ENCODE results near the gene CDC123.
"Not testable (repeated sequence)": the region's sequence is repeated elsewhere in the genome, so short reads cannot be mapped to it uniquely, and the experiment has no call there.

The CDC123 gene

GRCh38 chr10:12237265-12238220, 41.6 kb downstream of the CDC123 start:
- DNase-seq: no peak

DNA sequence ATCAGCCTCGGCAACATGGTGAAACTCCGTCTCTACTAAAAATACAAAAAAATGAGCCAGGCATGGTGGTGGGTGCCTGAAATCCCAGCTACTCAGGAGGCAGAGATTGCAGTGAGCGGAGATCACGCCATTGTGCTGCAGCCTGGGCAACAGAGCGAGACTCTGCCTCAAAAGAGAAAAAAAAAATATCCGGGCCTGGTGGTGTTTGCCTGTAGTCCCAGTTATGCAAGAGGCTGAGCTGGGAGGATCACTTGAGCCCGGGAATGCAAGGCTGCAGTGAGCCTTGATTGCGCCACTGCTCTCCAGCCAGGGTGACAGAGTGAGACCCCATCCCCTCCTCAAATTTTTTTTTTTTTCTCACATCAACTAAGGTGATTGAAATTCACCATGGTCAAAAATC, 42.8 kb downstream of the CDC123 start:
- no peak for DNase-seq

DNA sequence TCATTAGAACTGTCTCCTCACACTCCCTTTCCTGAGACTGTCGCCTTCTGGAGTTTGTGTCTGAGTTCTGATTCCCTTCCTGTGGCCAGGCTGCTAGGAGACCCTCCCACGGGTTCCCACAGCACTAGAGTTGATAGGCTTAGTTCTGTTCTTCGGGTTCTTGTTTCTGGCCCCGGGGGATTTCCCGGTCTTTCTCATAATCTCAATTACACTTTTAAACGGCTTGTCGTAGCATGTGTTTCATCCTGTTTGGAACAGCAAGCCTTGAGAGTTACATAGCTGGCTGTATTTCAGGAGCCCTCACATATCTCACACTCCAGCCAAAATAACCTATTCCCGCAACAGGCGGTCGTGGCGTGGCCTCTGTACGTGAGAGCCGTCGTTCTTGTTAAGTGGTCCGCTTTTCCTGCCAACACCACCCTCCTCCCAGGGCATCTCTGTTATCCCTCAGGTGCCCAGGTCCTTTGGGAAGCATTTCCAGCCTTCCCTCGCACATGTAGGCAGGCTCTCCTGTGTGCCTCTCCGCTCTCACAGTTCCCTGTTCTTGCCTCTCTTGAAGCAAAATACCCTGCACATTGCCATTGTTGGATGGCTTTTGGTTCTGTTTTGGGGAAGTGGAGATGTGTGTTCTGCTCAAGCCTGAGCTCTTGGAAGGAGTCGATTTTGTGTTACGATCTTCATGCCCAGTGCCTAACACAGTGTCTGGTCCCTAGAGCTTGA, 46.0 kb downstream of the CDC123 start:
- peak; percentile 93 to 95 (median 94) for DNase-seq

GRCh38 chr10:12243864-12244620, 48.1 kb downstream of the CDC123 start:
- no peak for DNase-seq

DNA sequence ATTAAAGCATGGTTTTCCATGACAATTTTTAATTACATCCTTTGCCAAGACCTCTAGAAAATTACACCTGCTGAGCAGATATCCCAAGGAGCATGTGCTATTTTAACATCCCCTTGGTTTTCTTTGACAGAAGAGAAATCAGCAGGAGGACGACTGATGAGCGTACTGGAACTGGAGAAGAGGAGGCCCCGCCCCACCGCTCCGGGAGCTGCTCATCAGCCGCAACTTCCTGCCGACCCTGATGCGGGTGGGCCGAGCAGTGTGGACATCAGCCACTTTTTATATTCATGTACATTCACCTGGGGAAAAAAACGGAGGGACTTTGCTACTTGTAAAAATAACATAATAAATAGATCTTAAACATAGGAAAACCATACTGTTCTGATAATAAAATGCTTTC, 54.2 kb downstream of the CDC123 start:
- no peak for DNase-seq

DNA sequence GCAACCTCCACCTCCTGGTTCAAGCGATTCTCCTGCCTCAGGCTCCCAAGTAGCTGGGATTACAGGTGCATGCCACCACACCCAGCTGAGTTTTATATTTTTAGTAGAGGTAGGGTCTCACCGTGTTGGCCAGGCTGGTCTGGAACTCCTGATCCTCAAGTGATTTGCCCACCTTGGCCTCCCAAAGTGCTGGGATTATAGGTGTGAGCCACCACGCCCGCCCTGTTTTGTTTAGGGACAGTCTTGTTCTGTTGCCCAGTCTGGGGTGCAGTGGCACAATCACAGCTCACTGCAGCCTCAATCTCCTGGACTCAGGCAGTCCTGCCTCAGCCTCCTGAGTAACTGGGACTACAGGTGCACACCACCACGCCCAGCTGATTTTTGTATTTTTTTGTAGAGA, 54.7 kb downstream of the CDC123 start:
- DNase-seq: not testable (repeated sequence)

DNA sequence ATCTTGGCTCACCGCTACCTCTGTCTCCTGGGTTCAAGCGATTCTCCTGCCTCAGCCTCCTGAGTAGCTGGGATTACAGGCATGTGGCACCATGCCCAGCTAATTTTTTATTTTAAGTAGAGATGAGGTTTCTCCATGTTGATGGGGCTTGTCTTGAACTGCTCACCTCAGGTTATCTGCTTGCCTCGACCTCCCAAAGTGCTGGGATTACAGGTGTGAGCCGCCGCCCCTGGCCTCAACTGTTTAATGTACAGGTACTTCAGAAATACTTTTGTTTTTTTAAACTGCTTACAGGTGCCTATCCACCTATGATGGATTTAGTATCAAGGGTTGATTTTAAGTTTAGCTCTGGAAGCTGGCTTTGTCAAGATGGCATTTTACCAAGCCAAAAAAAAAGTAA, 55.6 kb downstream of the CDC123 start:
- no peak for DNase-seq

DNA sequence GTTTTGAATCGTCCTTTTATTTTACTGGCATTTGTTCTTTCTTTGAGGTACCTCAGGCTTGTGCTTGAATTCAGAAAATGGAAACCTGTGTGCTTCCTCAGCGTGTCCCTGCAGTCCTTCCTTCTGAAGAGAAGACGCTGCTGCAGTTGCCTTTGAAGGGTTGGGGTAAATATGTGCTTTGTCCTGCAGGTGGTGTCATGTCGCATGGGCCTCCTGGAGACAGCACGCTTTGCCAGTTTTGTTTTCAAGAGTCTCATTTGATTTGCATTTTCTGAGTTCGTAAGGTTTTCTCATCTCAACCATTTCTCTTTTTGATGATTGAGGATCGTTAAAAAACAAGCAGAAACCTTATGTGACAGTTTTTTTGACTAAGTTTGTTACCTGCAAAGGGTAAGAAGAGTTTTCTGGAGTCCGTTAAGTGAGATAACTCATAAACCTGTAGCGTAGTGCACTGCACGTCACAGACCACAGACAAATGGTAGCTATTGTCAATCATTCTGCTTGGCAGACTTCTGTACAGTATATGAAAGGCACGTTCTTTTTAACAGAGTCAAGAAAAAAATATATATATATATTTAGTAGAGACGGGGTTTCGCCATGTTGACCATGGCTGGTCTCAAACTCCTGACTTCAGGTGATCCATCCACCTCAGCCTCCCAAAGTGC, 57.0 kb downstream of the CDC123 start:
- DNase-seq: peak in 2 of 3 donors; percentile 37

DNA sequence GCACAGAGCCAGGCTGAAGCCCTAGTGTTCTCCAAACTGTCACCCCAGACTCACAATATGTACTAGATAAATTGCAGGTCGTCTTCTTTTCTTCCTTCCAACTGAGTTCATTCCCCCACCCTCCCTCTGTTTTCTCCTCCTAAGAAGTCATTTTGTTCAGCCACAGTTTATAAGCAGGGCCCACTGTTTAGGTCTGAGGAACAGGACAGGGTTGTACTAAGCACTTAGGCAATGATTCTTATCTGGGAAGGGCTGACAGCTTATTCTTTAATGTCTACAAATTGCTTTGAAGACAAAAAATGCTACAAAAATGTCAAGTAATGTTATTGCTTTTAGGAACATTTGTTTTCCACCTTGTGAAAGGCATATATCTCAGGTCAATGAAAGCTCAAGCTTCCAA, 59.1 kb downstream of the CDC123 start:
- no peak for DNase-seq

- no peak for DNase-seq
Observed at GRCh38 chr10:12259988-12260387, 64.0 kb downstream of the CDC123 start.

GRCh38 chr10:12262278-12262981, 66.4 kb downstream of the CDC123 start:
- DNase-seq: no peak

DNA sequence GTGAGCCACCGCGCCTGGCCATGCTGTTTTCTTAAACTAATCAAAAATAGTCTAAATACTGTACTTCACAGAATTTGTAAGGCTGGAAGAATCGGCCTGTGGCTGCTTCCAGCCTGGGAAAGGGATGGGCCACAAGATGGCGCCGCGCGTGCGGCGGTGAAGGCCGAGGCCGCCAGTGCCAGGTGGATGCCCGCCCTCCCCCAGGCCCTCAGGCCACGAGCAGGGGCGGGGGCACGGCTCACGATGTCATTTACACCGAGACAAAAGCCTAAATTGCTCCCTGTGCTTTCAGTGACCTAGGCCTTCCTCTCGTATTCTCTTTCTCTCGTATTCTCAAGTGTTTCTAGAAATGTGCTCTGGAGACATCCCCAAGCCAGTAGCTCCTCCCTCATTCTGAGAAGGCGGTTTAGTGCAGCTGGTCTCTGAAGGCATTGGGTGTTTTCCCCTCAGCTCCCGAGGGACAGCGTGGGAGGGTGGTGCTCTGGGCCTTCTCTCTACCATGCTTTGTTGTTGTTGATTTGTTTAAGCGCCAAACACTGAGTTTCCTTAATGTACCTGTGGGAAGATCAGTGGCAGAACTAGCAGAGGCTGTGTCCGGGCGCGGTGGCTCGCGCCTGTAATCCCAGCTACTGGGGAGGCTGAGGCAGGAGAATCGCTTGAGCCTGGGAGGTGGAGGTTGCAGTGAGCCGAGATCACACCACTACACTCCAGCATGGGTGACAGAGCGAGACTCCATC, 68.4 kb downstream of the CDC123 start:
- peak; percentile 91 to 92 (median 92) for DNase-seq

DNA sequence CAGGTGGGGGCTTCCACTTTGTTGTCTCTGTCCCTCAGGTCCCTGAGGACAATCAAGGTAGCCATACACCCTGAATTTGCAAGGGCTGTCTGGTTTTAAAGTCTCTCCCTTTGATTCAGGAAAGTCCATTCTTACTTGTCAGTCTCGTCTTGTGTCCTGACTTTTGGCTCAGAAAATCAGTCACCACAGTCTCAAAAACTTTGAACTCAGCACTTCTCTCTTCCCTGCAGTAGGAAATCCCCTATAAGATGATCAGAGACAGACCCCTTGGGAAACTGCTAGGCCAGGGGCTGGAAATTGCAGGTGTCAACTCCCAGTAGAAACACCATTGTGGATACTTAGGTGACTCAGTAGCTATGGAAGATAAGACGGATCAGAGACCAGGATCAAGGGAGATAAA, 73.1 kb downstream of the CDC123 start:
- peak; percentile 71 to 89 (median 86) for DNase-seq

DNA sequence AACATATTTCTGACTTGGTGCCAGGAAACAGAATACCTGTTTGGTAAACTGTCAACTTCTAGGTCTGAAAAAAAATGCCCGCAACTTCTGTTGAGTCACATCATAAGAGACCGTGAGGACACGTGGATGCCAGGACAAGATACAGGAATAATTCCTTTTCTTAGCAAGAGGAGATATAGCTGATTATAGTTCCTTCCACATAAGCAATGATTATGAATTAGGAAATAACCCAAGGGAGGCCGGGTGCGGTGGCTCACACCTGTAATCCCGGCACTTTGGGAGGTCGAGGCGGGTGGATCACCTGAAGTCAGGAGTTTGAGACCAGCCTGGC, 75.2 kb downstream of the CDC123 start:
- DNase-seq: no peak

DNA sequence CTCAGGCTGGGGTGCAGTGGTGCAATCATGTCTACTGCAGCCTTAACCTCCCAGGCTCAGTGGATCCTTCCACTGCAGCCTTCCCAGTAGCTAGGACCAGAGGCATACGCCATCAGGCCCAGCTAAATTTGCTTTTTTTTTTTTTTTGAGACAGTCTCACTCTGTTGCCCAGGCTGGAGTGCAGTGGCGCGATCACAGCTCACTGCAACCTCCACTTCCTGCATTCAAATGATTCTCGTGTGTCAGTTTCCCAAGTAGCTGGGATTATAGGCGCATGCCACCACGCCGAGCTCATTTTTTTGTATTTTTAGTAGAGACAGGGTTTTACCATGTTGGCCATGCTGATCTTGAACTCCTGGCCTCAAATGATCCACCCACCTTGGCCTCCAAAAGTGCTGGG, 81.9 kb downstream of the CDC123 start:
- DNase-seq: not testable (repeated sequence)

DNA sequence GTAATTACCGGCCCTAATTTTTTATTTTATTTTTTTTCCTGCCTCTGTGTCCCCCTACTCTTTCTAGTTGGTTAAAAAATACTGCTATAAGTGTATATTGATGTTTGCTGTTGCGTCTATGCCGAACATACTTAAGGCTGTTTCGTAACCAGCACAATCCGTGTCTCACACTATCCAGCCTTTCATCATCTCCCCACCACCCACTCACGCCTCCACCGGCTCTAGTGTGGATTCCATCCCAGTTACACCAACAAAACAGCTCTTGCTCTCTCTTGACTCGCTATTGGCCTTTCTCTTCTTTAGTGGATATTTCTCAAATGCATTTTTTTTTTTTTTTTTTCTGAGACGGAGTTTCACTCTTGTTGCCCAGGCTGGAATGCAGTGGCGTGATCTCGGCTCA, 83.3 kb downstream of the CDC123 start:
- peak; percentile 83 to 91 (median 89) for DNase-seq

DNA sequence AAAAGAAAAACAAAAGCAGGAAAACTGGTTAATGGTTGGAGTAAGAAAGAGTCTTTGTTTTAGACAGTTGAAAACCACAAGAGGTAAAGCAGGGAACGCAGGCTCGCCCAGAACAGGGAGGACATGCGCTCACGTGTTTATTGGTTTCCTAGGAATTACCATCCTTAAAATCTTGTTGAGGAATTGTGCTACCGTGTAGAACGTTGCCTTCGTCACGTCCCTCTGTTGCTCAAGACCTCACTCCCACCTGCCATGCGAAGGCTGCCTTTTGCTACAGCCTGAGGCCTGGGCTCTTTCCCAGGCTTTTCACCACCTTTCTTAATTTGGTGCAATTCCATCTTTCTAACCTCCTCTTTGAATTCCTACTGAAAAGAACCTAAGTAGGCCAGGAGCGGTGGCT, 91.8 kb downstream of the CDC123 start:
- DNase-seq: no peak

GRCh38 chr10:12297784-12298183, 101.8 kb downstream of the CDC123 start:
- not testable (repeated sequence) for DNase-seq

DNA sequence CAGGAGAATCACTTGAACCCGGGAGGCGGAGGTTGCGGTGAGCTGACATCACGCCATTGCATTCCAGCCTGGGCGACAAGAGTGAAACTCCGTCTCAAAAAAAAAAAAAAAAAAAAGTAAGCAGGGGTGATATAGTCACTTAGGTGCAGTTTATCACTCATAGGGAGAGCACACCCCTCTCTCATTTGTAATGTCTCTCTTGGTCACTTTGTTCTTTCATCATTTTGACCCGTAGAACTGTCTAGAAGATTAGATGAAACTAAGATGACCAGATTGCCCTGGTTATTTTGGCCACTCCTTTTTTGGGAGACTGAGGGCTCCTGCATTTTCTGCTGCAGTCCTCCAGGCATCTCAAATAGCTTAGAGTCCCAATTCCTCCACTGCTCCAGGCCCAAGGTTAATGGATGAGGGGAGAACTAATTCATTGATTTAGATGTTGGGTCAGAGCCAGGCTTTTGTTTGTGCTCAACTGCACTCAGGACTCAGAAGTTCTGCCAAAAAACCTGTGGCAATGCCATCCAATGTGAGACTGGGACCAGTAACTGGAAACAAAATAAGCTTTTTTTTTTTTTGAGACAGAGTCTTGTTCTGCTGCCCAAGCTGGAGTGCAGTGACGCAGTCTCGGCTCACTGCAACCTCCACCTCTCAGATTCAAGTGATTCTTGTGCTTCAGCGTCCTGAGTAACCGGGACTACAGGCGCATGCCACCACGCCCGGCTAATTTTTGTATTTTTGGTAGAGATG, 103.4 kb downstream of the CDC123 start:
- DNase-seq: no peak

All from suppressor macrophage treated with lipopolysaccharide for 1 hour (primary cell).